HG02610 (cell line): ENCODE measurements around the gene RPS2.
"Not testable (repeated sequence)": the region's sequence is repeated elsewhere in the genome, so short reads cannot be mapped to it uniquely, and the experiment has no call there.

ENCODE experiments used
- ATAC-seq: cut with Tn5 transposase; IDR thresholded peaks from one replicate; pipeline ENCODE4 v1.9.1; 2021; ENCODE audit warnings: mild to moderate bottlenecking, moderate library complexity; ENCODE audit not compliant: unreplicated experiment

Gene RPS2

DNA sequence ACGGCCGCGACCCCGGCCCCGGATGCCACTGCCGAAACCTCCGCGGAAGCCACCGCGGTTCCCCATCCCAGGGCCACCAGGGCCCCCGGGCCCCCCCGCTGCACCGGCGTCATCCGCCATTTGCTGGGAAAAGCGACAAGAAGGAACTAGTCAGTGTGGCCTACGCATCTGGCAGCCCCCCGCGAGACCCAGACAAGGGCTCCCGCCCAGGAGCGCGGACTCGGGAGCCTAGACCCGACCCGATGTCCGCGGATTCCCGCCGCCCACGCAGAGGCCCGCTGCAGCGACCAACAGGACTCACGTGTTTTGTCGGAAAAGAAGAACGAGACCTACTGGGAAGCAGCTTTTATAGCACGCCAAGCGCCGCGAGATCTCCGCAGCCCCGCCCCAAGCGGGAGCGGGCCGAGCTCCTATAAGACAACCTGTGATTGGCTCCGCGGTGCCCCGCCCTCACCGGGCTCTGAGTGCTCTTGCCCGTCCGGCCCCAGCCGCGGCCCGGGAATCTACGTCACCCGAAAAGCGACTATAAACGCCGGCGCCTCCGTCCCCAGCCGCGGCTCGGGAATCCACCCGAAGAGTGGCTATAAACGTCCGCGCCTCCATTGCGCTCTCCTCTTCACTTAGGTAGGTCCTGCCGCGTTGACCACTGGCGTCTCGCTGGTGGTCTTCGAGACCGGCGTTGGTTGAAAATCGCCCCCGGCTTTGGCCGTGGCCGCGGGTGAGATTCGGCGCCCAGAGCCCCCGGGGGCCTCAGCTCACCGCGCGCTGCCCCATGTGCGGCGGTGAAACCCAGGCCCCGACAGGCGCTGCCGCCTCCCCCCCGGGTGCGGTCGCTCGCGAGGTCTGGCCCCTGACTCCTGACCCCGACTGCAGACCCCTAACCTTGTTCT lies at the start of gene RPS2:
RPS2 (minus strand) TSS at position 321 of the 890 bp plus-strand sequence; CDS start at position 120, 201 bp downstream.
- peak; percentile 65 for ATAC-seq

DNA sequence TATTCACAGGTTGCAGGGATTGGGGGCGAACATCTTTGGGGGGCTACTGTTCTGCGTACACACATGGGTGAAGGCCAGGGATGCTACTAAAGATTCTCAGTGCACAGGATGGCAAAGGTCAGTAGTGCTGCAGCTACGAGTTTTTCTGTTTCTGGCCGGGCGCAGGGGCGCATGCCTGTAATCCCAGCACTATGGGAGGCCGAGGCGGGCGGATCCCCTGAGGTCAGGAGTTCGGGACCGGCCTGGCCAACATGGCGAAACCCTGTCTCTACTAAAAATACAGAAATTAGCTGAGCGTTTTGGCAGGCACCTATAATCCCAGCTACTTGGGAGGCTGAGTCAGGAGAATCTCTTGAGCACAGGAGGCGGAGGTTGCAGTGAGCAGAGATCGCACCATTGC lies 48.9 kb upstream of the RPS2 start:
- ATAC-seq, result no peak

DNA sequence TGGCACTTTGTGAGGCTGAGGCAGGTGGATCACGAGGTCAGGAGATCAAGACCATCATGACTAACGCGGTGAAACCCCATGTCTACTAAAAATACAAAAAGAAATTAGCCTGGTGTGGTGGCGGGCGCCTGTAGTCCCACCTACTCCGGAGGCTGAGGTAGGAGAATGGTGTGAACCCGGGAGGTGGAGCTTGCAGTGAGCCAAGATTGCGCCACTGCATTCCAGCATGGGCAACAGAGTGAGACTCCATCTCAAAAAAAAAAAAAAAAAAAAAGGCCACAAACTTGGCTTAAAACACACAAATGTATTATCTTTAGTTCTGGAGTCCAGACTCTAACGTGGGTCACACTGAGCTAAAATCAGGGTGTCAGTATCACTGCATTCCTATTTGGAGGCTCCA lies 47.1 kb upstream of the RPS2 start:
- ATAC-seq, result not testable (repeated sequence)

DNA sequence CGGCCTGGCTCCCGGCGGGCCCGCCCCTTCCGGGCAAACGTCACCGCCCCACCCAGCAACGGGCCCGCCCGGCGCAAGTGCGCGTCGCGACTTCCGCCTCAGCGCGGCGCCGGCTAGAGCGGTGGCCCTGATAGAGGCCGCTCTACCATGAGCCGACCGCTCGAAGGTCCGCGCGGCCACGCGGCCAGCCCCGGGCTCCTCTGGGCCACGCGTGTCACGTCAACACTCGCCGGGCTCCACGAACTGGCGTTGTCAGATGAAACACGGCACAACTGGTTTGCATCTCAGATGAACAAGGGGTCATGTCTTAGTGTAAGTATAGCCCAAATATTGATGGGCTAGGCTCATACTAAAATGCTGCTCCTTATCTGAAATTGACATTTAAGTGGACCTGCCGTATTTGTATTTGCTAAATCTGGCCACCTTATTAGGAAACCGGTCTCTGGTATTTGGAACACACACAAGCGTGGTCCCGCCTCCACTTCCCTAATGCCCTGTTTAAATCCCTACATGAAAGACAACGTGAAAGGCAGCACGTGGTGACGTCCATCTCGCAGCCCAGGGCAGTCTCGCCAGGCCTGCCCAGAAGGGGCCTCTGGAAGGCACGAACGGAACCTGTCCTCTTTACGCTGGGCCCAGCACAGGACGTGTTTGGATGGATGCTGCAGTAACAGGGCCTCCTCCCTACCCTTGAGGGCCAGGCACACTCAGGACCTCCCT lies 45.3 kb upstream of the RPS2 start, which contains the start of gene ZNF598:
ZNF598 (minus strand) TSS at position 31 of the 720 bp plus-strand sequence.
- peak; percentile 78 for ATAC-seq

DNA sequence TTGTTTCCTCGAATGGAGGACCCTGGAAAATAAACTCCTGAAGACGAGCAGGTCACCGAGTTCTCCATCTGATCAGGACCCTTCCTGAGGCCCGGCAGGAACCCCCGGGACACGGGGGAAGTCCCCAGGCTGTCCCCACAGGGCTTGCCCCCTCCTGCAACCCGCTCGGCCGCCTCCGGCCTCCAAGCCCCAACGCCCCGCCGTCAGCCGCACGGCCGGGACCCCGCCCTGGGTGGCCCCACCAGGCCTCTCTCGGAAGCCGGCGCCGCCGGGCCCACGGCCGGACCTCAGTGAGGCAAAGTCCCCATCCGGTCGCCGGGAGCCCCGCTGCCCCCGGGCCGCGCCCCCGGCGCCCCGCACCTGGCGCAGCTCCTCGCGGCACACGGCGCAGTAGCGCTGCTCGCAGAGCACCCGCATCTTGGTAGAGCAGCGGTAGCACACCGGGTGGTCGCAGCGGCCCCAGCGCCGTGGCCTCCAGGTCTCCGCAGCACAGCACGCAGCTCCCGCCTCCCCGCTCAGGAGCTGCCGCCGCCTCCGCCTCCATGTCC lies 44.6 kb upstream of the RPS2 start:
- peak; percentile 23 for ATAC-seq

DNA sequence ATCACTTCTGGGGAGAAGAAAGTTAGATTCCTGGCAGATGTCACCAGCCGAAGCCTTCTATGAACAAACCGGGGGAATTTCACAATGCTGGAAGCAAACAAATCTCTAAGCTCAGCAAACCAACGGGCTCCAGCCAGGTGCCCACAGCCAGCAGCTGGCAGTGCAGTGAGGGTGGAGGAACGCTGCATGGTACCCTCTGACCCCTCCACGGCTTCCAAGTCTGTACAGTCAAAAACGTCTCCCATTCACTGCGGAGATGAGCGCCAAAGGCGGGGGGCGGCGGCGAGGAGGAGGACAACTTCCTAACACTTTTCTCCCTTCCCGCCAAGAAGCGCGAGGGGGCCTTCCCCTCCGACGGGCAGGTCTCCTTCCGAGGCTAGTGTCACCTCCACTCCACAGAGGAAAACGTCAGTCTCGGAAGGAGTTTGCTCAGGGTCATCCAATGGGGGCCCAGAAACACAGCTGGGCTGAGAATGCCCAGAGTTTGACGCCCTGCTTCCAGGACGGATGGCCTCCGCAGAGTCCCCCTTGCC lies 44.1 kb upstream of the RPS2 start:
- no peak for ATAC-seq

DNA sequence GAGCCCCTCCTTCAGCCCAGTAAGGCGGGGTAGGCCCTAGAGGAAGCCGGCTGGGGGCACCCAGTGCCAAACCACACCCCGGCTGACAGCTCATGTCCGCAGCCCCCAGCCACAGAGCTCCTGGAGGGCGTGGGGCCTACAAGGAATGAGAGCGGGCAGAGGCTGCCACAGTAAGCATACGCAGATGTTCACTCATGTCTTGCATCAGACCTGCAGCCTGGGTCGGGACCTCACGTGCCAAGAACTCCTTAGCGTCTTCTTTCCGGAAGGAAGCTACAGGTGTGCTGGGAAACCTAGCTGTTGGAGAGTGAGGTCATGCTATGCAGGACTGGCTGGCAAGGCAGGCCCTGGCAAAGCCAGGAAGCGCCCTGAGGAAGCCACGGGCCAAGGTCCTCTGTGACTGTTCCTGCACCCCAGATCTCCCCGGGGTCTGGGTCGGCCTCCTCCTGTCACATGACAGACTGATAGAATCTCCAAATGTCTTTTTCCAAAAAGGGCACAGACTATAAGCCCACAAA lies 43.4 kb upstream of the RPS2 start:
- ATAC-seq, result no peak

DNA sequence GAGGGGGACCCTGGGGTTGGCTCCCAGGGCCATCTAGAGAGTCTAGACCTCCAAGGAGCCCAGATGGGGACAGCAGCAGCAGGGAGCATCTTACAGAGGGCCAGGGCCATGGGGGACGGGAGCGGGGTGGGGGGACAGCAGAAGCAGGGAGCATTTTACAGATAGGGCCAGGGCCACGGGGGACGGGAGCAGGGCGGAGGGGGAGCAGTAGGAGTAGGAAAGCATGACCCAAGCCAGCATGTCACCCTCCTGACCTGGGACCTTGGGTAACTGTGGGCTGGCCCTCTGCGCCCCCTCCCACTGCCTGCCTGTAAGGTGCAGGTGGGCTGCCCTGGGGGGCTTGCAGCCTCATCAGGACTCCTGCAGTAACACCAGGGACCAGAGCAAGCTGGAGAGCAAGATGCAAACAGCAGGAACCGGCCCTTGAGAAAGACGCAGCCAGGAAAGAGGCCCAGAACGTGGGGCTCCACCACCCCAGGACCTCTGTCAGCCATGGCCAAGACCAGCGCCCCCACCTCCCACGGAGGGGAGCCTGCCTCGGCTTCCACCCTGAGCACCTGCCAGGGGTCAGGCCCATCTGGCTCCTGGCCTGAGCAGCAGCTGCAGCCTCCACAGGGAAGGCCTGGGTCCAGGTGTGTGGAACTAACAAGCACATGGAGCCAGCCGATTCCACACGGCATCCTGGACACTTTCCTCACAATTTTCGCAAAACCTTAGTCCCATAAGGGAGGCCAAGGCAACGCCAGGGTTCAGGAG lies 42.6 kb upstream of the RPS2 start:
- ATAC-seq, result no peak

DNA sequence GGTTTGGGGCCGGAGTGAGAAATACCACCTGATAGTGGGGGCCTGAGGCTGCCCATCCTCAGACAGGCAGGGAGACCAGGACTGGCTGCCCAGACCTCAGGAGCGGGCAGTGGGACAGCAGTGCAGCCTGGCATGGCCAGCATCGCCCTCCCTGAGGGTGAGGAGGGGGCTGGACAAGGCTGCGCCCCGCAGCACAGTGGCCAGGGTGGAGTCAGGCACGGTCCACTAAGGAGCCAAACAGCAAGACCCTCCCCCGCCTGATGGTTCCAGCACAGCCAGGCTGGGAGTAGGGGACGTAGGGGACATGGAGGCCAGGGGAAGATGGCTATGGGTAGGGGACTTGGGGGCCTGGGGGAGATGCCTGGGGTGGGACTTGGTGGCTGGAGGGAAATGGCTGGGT lies 41.7 kb upstream of the RPS2 start:
- ATAC-seq, result no peak

DNA sequence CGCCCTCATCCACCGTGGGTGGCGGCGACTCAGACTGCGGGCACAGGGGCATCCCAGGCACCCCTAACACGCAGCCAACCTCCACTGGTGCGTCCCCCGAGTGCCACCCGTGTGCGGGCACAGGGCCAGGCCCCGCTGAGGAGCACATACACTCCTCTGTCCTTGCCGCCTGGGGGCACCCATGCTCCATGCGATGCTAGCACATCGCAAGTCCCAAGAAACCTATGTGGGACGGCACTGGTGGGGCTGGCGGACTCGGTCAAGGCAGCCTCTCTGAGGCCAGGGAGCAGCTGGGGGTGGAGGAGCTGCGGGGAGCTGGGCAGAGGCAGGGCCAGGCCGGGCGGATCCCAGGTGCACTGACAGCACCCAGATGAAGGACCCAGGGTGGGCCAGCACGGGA lies 41.0 kb upstream of the RPS2 start:
- ATAC-seq, result no peak

DNA sequence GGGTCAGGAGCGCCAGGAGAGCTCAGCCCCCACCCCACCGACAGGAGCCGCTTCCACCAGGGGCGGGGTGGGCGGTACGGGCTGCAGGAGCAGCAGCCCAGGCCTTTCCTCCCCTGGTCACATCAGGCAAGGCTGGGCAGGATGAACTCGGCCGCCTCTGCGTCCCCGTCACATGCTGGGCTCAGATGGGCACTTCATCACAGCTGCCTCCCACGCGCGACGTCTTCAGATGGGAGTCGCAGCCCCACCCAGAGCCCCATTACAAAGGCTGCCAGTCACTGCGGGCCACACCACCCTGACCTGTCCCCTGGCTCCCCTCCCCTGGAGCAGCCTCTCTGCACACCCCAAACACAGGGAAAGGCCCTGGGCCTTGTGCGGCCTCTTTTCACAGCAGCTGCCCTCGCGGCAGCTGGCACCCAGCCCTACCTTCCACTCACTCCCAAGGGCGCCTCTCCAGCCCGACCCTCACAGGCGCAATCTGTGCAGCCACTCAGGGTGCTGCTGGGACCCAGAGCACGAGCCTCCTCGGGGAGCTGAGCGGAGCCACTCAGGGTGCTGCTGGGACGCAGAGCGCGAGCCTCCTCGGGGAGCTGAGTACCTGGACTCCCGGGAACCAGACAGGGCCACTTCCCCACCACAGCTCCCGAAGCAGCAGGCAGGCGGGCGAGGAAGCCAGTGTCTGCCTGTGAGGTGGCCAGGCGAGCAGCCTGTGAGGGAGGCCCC lies 40.3 kb upstream of the RPS2 start:
- ATAC-seq, result no peak

DNA sequence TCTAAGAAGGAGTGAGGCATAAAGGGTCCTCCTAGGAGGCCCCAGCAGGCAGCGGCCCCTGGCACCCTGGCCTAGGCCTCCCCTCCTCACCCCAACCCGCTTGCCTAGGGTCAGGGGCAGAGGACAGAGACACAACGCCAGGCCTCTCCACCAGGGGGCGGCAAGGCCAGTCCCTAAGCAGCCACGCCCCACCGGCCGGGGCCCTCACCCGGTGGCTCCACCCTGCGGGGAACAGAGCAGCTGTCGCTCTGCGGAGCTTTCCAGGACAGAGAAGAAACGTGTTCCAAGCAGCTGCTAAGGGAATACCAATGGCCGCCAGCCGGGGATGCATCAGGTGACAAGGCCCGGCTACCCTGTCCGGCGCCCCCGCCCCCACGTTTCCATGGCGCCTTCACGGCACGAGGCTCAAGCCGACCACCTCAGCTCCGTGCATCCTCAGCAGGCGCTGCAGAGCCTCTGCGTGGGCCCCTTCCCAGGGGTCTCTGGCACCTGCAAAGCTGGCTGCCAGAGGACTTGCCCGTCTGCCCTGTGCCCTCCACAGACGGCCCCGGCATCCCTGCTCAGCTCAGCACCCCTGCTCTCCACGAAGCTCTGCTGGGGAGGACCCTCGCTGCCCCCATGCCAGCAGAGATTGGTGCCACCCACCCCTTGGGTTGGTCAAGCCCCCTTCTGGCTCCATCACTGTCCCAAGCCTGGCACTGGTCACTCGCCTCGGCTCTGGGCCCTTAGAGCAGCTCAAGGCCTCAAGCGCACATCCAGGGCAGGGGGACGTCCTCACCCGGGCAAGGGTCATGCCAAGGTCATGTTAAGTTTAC lies 39.4 kb upstream of the RPS2 start:
- ATAC-seq, result no peak

DNA sequence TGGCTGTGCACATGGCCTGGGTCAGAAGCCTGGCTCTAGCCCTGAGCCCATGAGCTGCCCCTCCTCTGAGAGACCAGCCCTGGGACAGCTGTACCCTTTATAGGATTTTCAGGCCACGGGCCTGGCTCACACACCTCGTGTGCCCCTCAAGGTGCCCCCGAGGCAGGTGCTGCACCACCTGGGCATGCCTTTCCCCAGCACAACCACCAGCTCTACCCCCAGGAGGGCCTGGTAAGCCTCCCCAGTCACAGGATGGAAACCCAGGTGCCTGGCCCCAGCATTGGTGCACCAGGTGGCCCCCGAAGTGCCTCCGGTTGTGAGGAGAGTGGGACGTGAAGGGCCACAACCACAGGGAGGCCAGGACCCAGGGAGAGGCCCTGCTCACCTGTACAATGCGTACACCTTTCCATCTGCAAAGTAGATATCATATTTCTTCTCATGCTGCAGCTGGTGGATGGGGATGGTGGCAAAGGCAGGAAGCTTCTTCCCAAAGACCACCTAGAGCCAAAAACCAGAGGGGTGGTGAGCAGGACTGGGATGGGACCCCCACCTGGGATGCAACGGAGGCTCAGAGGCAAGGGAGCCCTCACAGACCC lies 38.7 kb upstream of the RPS2 start:
- no peak for ATAC-seq

DNA sequence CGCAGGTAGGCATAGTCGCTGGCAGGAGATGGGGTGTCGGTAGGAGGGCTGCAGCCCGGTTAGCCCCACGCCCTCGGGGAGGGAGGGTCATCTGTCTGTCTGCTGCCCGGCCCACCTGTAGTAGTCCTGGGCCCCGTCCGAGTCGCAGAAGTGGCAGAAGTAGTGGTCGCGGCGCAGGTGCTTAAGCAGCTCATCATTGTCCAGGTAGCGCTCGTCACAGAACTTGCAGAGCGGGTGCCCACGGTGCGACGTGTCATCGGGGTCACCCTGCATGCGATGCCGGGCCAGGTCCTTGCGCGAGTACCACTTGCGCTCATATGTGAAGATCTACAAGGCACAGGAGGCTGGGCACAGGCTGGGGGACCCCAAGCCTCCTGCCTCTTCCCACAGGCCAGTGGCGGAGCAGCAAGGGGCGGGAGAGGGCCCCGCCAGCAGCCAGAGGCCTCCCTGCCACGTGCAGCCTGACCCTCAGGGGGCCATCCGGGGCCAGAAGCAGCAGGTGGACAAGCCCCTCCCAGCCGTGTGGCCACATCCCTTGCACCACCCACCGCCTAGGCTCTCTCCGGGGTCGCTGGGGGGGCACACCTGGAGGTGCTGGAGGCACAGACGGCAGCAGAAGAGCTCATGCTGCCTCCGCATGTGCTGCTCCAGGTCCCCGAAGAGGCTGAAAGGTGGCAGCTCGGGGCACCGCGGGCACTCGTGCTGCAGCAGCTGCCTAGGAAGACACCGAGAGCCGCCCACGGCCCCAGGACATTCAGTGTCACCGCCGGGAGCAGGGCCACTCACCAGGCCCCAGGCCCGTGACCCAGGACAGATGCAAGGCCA lies 38.0 kb upstream of the RPS2 start:
- ATAC-seq, result no peak

DNA sequence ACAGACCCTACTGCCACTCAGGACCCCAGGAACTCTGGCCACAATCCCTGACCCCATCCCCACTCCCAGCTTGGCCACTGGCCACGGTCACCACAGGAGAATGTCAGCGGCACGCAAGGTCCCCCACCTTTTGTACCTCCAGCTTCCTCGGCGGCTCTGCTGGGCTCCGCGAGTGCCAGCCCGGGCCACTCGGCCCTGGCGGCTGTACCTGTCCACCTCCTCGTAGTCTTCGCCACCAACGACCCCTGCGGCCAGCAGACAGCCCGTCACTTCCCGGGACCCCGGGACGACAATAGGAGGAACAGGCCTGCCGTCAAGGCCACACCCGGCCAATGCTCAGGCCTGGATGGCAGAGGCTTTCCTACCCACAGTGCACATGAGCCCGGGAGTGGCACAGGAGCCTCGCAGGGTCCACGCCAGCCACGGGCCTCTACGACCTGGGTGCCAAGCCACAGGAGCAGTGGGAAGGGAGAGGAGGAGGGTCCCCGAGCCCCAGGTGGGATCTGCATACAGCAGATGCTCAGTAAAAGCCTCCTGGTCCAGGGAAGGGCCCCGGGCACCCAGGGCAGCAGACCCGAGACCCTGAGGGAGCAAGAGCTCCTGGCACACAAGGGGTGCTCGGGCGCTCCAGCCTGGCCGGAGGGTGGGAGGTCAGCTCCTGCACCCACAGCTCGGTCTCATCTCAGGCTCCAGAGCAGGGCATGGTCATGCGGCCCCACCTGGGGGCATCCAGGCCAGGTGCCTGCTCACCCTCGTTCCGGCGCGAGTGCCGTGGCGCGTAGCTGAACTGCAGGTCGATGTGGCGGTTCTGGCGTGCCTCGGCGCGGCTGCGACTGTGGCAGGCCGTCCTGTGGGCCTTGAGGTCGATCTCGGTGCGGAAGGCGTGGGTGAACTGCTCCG lies 37.1 kb upstream of the RPS2 start:
- ATAC-seq, result no peak

DNA sequence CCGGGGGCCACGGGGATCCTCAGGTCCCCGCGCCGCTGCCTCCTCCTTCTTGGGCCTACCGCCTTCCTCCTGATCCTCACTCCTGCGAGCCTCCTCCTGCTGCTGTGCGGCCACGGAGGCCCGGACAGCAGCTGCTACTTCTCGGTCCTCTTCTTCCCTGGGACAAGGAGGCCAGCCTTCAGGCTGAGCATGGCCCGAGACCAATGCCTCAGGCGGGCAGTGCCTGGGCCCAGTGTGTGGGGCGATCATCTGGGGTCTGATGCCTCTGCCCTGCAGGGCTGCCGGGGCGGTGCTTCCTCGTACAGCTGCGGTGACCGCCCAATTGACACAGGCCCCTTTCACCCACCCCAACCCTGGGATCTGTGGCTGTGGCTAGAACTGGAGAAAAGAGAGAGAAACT lies 36.4 kb upstream of the RPS2 start:
- ATAC-seq, result no peak
